H1 (cell line): ENCODE data around the gene TMEM39A. TPM values are rescaled to one million over a fixed set of nuclear protein-coding genes. Genes with fewer than 3 reads are reported as not detected.

Experiments used
- CTCF ChIA-PET: fragments of 300-600 bp; sonication (Branson Sonifier 250); formaldehyde crosslinking; loops from one replicate; lab custom pipeline; 2021; ENCODE audit not compliant: partially characterized antibody; lab: Charles Lee
- POLR2A ChIA-PET: fragments of 300-600 bp; sonication (Branson Sonifier 250); formaldehyde crosslinking; loops from one replicate; lab custom pipeline; 2021; ENCODE audit warnings: inconsistent platforms; ENCODE audit not compliant: partially characterized antibody; lab: Charles Lee
- DNase-seq, 2 experiments: peaks; one replicate each; pipeline versions ENCODE4 v3.0.0 to v3.0.0-alpha.2; 2010 to 2022; ENCODE audit warnings: low spot score in 2 of 2, low read depth in 1 of 2, mixed read lengths in 1 of 2
- FAIRE-seq: peaks from 2 replicates; lab custom pipeline; 2011; peaks lifted over from hg19 to GRCh38; lab: Jason Lieb, UNC
- H2AFZ ChIP-seq: 2 replicates; pipeline ENCODE4 v1.8.1; 2012; ENCODE audit warnings: low read length, inconsistent platforms
- H2AK5ac ChIP-seq: 2 replicates; pipeline ENCODE4 v1.6.1; 2013; ENCODE audit warnings: low read depth, low read length
- H2BK120ac ChIP-seq: replicated peaks from 2 replicates; pipeline ENCODE3; 2013; ENCODE audit warnings: low read depth, low read length, inconsistent platforms
- H2BK12ac ChIP-seq: 2 replicates; pipeline ENCODE4 v1.6.1; 2013; ENCODE audit warnings: low read depth, low read length
- H2BK15ac ChIP-seq: 2 replicates; pipeline ENCODE4 v1.6.1; 2013; ENCODE audit warnings: low read length
- H2BK20ac ChIP-seq: 2 replicates; pipeline ENCODE4 v1.6.1; 2013; ENCODE audit warnings: low read length
- H2BK5ac ChIP-seq: 2 replicates; pipeline ENCODE4 v1.6.1; 2013; ENCODE audit warnings: low read depth, low read length
- H3K14ac ChIP-seq: 2 replicates; pipeline ENCODE4 v1.6.1; 2013; ENCODE audit warnings: inconsistent platforms; ENCODE audit not compliant: insufficient read length
- H3K18ac ChIP-seq: 2 replicates; pipeline ENCODE4 v1.6.1; 2013; ENCODE audit warnings: low read length; ENCODE audit errors: extremely low read depth
- H3K23ac ChIP-seq: 2 replicates; pipeline ENCODE4 v1.6.1; 2013; ENCODE audit warnings: inconsistent platforms; ENCODE audit not compliant: insufficient read length
- H3K23me2 ChIP-seq: 2 replicates; pipeline ENCODE4 v1.6.1; 2013; ENCODE audit warnings: low read depth, low read length
- H3K27ac ChIP-seq: 2 replicates; pipeline ENCODE4 v1.6.1; 2011; ENCODE audit warnings: low read depth, low read length, inconsistent platforms
- H3K27me3 ChIP-seq, 4 experiments: replicated peaks in 1 of 4; 1 replicate in 1 of 4; 2 replicates in 3 of 4; pipeline versions ENCODE4 v1.6.1 to v1.8.1; 2011 to 2013; ENCODE audit warnings: low read length in 3 of 4, mild to moderate bottlenecking in 3 of 4, inconsistent platforms in 2 of 4, mixed read lengths in 2 of 4, moderate library complexity in 1 of 4; ENCODE audit not compliant: control insufficient read depth in 3 of 4, insufficient read depth in 3 of 4; ENCODE audit errors: extremely low read depth in 1 of 4
- H3K36me3 ChIP-seq, 4 experiments: 2 replicates each; pipeline versions ENCODE4 v1.6.1 to v1.8.1; 2011 to 2013; ENCODE audit warnings: mild to moderate bottlenecking in 4 of 4, low read length in 3 of 4, moderate library complexity in 2 of 4, control low read depth in 1 of 4, inconsistent platforms in 1 of 4; ENCODE audit not compliant: insufficient read depth in 4 of 4, control insufficient read depth in 2 of 4
- H3K4ac ChIP-seq: replicated peaks from 2 replicates; pipeline ENCODE3; 2013; ENCODE audit warnings: low read length, low read depth, mixed read lengths, inconsistent platforms; ENCODE audit not compliant: insufficient read length
- H3K4me1 ChIP-seq, 4 experiments: replicated peaks in 1 of 4; 1 replicate in 1 of 4; 2 replicates in 3 of 4; pipeline versions ENCODE4 v1.6.1 to v1.8.1; 2011 to 2013; ENCODE audit warnings: low read length in 3 of 4, inconsistent platforms in 2 of 4, mixed read lengths in 1 of 4; ENCODE audit not compliant: insufficient read depth in 4 of 4, control insufficient read depth in 3 of 4
- H3K4me2 ChIP-seq, 2 experiments: 2 replicates each; pipeline versions ENCODE4 v1.6.1 to v1.8.1; 2011 to 2013; ENCODE audit warnings: low read depth in 2 of 2, low read length in 2 of 2, control low read depth in 1 of 2, inconsistent platforms in 1 of 2, mild to moderate bottlenecking in 1 of 2; ENCODE audit not compliant: insufficient read depth in 1 of 2
- H3K4me3 ChIP-seq, 4 experiments: fragments of 200-600, 300-600 bp in 1 of 4; sonication (generic), shearing (Covaris generic), sonication (Bioruptor Twin) in 1 of 4; 2 replicates each; pipeline versions ENCODE4 v1.5.1 to v1.8.1; 2011 to 2016; ENCODE audit warnings: low read length in 4 of 4, low read depth in 3 of 4, control low read depth in 2 of 4, inconsistent platforms in 2 of 4, mild to moderate bottlenecking in 2 of 4, mixed read lengths in 1 of 4, moderate library complexity in 1 of 4; ENCODE audit not compliant: insufficient read depth in 2 of 4; ENCODE audit errors: extremely low read depth in 1 of 4
- H3K56ac ChIP-seq: replicated peaks from 2 replicates; pipeline ENCODE3; 2013; ENCODE audit warnings: low read depth, mild to moderate bottlenecking, mixed read lengths, low read length, inconsistent platforms; ENCODE audit not compliant: insufficient read length
- H3K79me1 ChIP-seq: 2 replicates; pipeline ENCODE4 v1.6.1; 2013; ENCODE audit warnings: low read depth, low read length, control low read depth
- H3K79me2 ChIP-seq, 2 experiments: 2 replicates each; pipeline versions ENCODE4 v1.6.1 to v1.8.1; 2012 to 2013; ENCODE audit warnings: low read length in 2 of 2, mild to moderate bottlenecking in 2 of 2, inconsistent platforms in 1 of 2; ENCODE audit not compliant: insufficient read depth in 2 of 2, control insufficient read depth in 1 of 2
- H3K9ac ChIP-seq, 4 experiments: replicated peaks in 1 of 4; 1 replicate in 1 of 4; 2 replicates in 3 of 4; pipeline versions ENCODE4 v1.6.1 to v1.8.1; 2011 to 2013; ENCODE audit warnings: low read depth in 3 of 4, low read length in 3 of 4, control low read depth in 2 of 4, mild to moderate bottlenecking in 2 of 4, moderate library complexity in 2 of 4, inconsistent platforms in 1 of 4; ENCODE audit errors: extremely low read depth in 1 of 4
- H3K9me3 ChIP-seq, 2 experiments: 2 replicates each; pipeline versions ENCODE4 v1.6.1 to v1.8.1; 2012 to 2013; ENCODE audit warnings: mild to moderate bottlenecking in 2 of 2, moderate library complexity in 2 of 2, control low read depth in 1 of 2, inconsistent platforms in 1 of 2, low read depth in 1 of 2, low read length in 1 of 2, mixed read lengths in 1 of 2; ENCODE audit not compliant: insufficient read depth in 2 of 2
- H4K20me1 ChIP-seq, 2 experiments: replicated peaks in 1 of 2; 2 replicates each; pipeline versions ENCODE3 to v1.8.1; 2011 to 2013; ENCODE audit warnings: inconsistent platforms in 2 of 2, low read length in 2 of 2, mild to moderate bottlenecking in 1 of 2; ENCODE audit not compliant: insufficient read depth in 2 of 2, control insufficient read depth in 1 of 2
- H4K5ac ChIP-seq: 2 replicates; pipeline ENCODE4 v1.6.1; 2013; ENCODE audit warnings: low read length, low read depth, mixed read lengths, inconsistent platforms; ENCODE audit not compliant: insufficient read length
- H4K8ac ChIP-seq: 2 replicates; pipeline ENCODE4 v1.8.0; 2013; ENCODE audit warnings: mild to moderate bottlenecking, moderate library complexity, low read length, inconsistent platforms; ENCODE audit not compliant: insufficient read depth; ENCODE audit errors: extremely low read depth
- H4K91ac ChIP-seq: replicated peaks from 2 replicates; pipeline ENCODE3; 2013; ENCODE audit warnings: low read length, mixed read lengths, inconsistent platforms; ENCODE audit not compliant: insufficient read length
- ASH2L ChIP-seq: fragments of 200-600, 300-600 bp; sonication (generic); IDR thresholded peaks from one replicate; pipeline ENCODE4 v1.7.1; 2017; ENCODE audit warnings: low read length
- CTCF ChIP-seq, 3 experiments: IDR thresholded peaks; 1 replicate in 2 of 3; 2 replicates in 1 of 3; pipeline versions ENCODE4 v1.5.1 to v1.6.1; 2011; ENCODE audit warnings: low read length in 3 of 3, mild to moderate bottlenecking in 3 of 3, inconsistent platforms in 2 of 3, low read depth in 1 of 3, moderate library complexity in 1 of 3; ENCODE audit not compliant: insufficient read depth in 1 of 3; ENCODE audit errors: control extremely low read depth in 1 of 3
- GABPA ChIP-seq: IDR thresholded peaks from 2 replicates; pipeline ENCODE4 v1.6.1; 2011; ENCODE audit warnings: mild to moderate bottlenecking, low read length, moderate library complexity, borderline replicate concordance; ENCODE audit not compliant: insufficient read depth
- HDAC2 ChIP-seq, 2 experiments: fragments of 300-600 bp in 1 of 2; sonication (generic) in 1 of 2; IDR thresholded peaks; 2 replicates each; pipeline ENCODE4 v1.6.1; 2011 to 2012; ENCODE audit warnings: low read depth in 2 of 2, low read length in 2 of 2, mild to moderate bottlenecking in 2 of 2, moderate library complexity in 2 of 2, borderline replicate concordance in 1 of 2, inconsistent platforms in 1 of 2
- MAFK ChIP-seq: IDR thresholded peaks from 2 replicates; pipeline ENCODE4 v1.6.1; 2012; ENCODE audit warnings: low read depth, mild to moderate bottlenecking, improper control_type of control experiment, low read length
- PHF8 ChIP-seq: fragments of 200-600 bp; sonication (generic); conservative IDR thresholded peaks from 2 replicates; pipeline ENCODE4 v1.7.1; 2012; ENCODE audit warnings: low read depth, mild to moderate bottlenecking, inconsistent platforms, low read length, moderate library complexity
- RAD21 ChIP-seq, 2 experiments: IDR thresholded peaks in 1 of 2; conservative IDR thresholded peaks in 1 of 2; 2 replicates each; pipeline ENCODE4 v1.6.1; 2011; ENCODE audit warnings: low read depth in 2 of 2, low read length in 2 of 2, improper control_type of control experiment in 1 of 2, inconsistent platforms in 1 of 2, mild to moderate bottlenecking in 1 of 2, moderate library complexity in 1 of 2
- SRF ChIP-seq: IDR thresholded peaks from 2 replicates; pipeline ENCODE4 v1.6.1; 2011; ENCODE audit warnings: mild to moderate bottlenecking, low read depth, low read length, moderate library complexity
- SUZ12 ChIP-seq: fragments of 200-600 bp; sonication (generic); IDR thresholded peaks from 2 replicates; pipeline ENCODE4 v1.6.1; 2012; ENCODE audit warnings: mild to moderate bottlenecking, inconsistent platforms, low read length, moderate library complexity, mixed read lengths
- TBP ChIP-seq: IDR thresholded peaks from 2 replicates; pipeline ENCODE4 v1.6.1; 2011; ENCODE audit warnings: low read depth, low read length, improper control_type of control experiment
- USF2 ChIP-seq: IDR thresholded peaks from 2 replicates; pipeline ENCODE4 v1.6.1; 2011; ENCODE audit warnings: low read length, improper control_type of control experiment
- polyA plus RNA-seq, 7 experiments: library from polyadenylated mRNA; depleted of rRNA in 3 of 7; stranded (reverse) in 5 of 7; unstranded in 2 of 7; fragments of >200 nt in 5 of 7; fragments of 200-250 nt in 2 of 7; gene quantifications; 1 replicate in 5 of 7; 2 replicates in 1 of 7; 4 replicates in 1 of 7; pipeline versions ENCODE4 v1.2.1 to v1.2.3, GENCODE V29; 2011 to 2013; ENCODE audit warnings: missing spikeins in 2 of 7, mixed read lengths in 2 of 7
- total RNA-seq: library from RNA; stranded (reverse); fragmentation: NEBNext Ultra II Directional; extraction: Animal tissue kit (Norgen Biotek cat#: 25700); gene quantifications from 2 replicates; pipeline ENCODE4 v1.2.1, GENCODE V29; 2021

The TMEM39A gene
- total and polyA plus RNA-seq, 2 of the 8 experiments (the other 6 are each of a cell fraction or from before 2014, with no cell fraction given), result 26.8 to 36.1 TPM

GRCh38 chr3:119418641-119419040, 44.8 kb downstream of the TMEM39A start:
- H3K56ac ChIP-seq, result no peak overlapping the region
- H2BK120ac ChIP-seq, result no peak overlapping the region
- no peaks in the 10 kb centered on the region for H4K20me1 ChIP-seq
- no peaks in the 10 kb centered on the region for H3K36me3 ChIP-seq
- no peak overlapping the region for H3K27ac ChIP-seq
- no peak overlapping the region for H2BK5ac ChIP-seq
- no peak overlapping the region for H3K14ac ChIP-seq
- H3K9me3 ChIP-seq, result no peaks in the 10 kb centered on the region
- H3K23ac ChIP-seq, result no peak overlapping the region
- FAIRE-seq (no peak), DNase-seq (no peak)
- H2AK5ac ChIP-seq, result no peak overlapping the region
- H3K4me3 ChIP-seq, result no peak overlapping the region
- H2BK20ac ChIP-seq, result no peak overlapping the region
- no peak overlapping the region for H4K8ac ChIP-seq
- no peaks in the 10 kb centered on the region for H3K79me1 ChIP-seq
- H3K79me2 ChIP-seq, result no peaks in the 10 kb centered on the region
- no peak overlapping the region for H3K4me2 ChIP-seq
- H2AFZ ChIP-seq, result no peak overlapping the region
- H3K23me2 ChIP-seq, result peaks cover 2% of the 10 kb centered on the region; the same call in 1 of the 2 replicates
- H2BK15ac ChIP-seq, result no peak overlapping the region
- ChIA-PET CTCF (interaction anchor here (1.4 to 1.8 kb wide), 2 partner anchors 9 to 16 kb away, joined by 3 to 7 read pairs; no protein-coding TSS in a partner anchor), POLR2A (no interaction called here)
- H4K5ac ChIP-seq, result no peak overlapping the region
- no peak overlapping the region for H3K18ac ChIP-seq
- H2BK12ac ChIP-seq, result no peak overlapping the region
- H3K4me1 ChIP-seq, result no peaks in the 10 kb centered on the region; a peak in 1 of 7 replicates
- no peak overlapping the region for H3K4ac ChIP-seq
- no peaks in the 10 kb centered on the region for H3K27me3 ChIP-seq
- no peak overlapping the region for H4K91ac ChIP-seq
- H3K9ac ChIP-seq, result no peak overlapping the region
- TF ChIP-seq PHF8 (no peak), ASH2L (no peak), SUZ12 (no peak), RAD21 (IDR thresholded peaks at IDR 0.05 in 1 of 2, conservative IDR thresholded peaks at IDR 0.05 in 1 of 2; ENCODE audit: low read depth in 2 of 2, low read length in 2 of 2) (no peak), TBP (no peak), CTCF (IDR thresholded peaks at IDR 0.05; ENCODE audit: control extremely low read depth in 1 of 3, insufficient read depth in 1 of 3, low read depth in 1 of 3, low read length in 3 of 3) (no peak), GABPA (no peak), USF2 (no peak), SRF (no peak), MAFK (no peak), HDAC2 (IDR thresholded peaks at IDR 0.05; ENCODE audit: borderline replicate concordance in 1 of 2, low read depth in 2 of 2, low read length in 2 of 2) (no peak)
